HL-60/S4 treated with phorbol 12-myristate 13-acetate at 8.2 ng/mL for 4 days and 3 days (cell line): ENCODE measurements around the gene VSTM2B.
"Not testable (repeated sequence)": the region's sequence is repeated elsewhere in the genome, so short reads cannot be mapped to it uniquely, and the experiment has no call there.

ENCODE experiments used
- in situ Hi-C: fragments of 300-500 bp; cut with MboI; formaldehyde crosslinking; loops from 2 replicates; pipeline ENCODE4 v1.15.0; 2022; ENCODE audit warnings: low sequenced_read_pairs

VSTM2B gene

DNA sequence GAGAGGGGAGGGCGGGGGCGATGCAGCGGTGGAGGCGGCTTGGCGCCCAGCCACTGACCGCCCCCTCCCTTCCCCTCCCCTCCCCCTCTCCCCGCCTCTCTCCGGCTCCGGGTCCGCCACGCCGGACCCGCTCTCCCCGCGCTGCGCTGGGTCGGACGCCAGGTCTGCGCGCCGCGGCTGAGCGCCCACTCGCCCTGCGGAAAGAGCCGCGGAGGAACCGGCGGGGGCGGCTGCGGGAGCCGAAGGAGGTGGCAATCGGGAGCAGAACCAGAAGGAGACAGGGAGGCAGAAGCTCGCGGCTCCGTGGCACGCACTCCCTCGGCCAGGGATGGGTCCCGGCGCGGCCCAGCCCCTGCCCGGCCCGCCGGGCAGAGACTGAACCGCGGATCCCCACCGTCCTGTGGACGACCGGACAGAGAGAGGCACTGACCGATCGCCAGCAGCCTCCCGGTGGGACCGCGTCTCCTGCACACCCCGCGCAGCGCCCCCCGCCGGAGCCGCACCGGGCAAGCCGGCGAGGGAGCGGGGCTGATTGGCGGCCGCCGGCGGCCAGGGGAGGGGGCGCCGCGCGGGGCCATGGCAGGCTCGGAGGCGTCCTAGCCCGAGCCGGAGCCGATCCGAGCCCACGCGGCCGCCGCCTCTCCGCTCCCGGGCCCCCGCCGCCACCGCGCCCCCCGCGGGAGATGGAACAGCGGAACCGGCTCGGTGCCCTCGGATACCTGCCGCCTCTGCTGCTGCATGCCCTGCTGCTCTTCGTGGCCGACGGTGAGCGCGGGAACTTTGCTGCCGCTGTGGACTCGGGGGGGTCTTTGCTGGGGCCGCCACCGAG, at the start of gene VSTM2B:
TSS of gene VSTM2B (plus strand) at position 94 of the 829 bp plus-strand sequence. CDS start at position 684, 590 bp downstream.
- in situ Hi-C loops = no loop called here

DNA sequence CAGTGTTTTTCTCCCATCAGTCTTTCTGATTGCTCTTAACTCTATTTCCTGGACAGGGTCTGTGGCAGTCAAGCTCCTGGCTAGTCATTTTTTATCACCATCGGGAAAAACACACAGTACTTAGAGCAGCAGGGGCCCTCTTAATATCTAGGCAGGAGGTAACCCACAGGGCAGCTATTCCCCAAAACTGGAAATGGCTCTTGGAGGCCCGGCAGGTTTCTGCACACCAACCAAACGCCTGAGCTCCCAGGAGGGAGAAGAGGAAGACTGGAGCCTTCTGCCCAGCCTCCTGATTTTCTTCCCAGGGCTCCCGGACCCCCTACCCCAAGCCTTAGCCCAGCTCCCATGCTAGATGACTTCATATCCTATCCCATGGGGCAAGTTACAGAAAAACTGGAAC, 49.3 kb upstream of the VSTM2B start:
- in situ Hi-C loops = no loop called here

DNA sequence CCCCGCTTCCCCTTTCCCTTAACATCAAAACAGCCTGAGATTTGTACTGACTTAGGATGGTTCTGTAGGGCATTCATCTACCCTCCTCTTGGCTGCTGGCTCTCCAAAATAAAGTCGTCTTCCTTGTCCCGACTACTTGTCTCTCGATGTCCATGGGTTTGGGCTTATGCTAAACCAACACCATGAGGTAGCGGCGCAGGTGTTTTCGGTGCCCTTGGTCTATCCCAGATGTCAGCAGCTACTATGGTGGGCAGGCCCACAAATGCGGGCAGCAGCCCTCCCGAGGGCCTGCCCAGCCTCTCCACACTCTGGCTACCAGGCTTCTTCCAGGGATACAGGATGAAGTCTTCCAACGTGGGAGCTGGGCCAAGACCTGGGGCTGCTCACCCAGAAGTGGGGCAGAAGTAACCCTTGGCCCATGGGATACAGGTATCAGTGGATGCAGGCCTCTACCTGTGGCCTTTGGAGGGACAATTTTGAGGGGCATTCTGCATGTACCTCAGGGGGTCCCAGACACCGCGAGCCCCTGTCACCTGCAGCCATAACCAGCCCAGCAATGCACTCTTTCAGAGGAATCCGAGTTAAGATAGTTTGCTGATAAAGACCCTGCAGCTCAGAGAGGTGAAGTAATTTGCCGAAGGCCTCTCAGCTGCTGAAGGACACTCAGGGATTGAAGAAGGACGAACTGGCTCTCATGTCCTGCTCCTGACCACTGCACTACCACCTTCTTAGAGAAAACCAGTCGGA, 47.8 kb upstream of the VSTM2B start:
- in situ Hi-C loops = no loop called here

DNA sequence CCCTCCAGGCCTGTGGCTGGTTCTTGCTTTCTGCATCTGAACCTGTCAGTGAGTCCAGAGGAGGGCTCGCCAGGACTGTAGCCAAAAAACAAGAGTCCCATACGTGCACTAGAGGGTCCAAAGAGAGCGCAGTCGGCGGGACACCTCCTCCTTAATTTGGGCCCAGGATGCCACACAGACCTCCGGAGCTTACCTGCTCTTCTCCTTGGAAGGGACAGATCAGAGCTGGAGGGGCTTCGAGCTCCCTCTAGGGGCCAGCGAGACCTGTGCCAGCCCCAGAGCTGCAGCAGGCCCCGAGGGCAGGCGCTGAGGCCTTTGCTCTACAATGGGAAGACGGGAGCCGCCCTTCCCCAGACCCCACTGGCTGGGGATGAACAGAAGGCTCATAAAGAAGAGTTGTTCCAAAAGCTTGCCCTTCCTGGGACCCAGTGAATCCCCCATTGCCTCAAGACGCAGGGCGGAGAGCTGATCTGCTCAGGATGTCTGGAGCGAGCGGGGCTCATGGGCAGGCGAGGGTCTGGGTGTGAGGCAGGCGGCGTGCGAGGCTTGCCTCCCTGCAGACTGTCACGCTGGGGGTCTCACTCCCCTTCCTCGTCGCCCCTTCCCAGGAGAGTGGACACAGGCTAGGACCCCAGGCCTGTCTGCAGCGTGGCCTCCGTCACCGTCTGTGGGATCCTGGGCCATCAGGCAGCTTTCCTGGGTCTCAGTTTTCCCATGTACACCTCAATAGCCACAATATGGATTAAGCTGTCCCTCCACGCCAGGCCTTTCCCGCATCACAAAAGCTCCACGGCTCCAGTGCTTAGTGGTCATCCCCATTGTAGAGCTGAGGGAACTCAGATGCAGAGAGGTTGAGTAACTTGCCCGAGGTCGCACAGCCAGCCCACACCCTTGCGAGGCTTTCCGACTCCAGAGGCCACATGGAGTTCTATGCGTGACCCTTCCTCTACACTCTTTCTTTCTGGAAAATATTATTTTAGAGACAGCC, 46.9 kb upstream of the VSTM2B start:
- in situ Hi-C loops = no loop called here

DNA sequence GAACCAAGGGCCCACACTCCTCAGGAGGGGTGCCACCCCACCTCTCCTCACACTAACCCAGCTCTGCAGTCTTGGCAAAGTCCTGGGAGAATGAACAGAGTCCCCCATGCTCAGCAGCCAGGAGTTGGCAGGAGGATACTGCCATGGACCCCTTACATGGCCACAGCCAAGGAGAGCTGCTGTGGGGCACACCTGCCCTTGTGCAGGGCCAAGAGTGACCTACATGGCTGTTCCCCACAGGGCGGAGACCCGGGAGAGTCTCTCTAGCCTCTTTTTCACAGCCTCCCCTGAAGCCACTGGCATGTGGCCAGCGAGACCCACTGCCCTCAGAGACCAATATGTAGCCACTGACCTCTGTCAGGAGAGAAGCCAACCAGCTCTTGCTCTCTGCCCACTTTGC, 45.9 kb upstream of the VSTM2B start:
- in situ Hi-C loops = no loop called here

DNA sequence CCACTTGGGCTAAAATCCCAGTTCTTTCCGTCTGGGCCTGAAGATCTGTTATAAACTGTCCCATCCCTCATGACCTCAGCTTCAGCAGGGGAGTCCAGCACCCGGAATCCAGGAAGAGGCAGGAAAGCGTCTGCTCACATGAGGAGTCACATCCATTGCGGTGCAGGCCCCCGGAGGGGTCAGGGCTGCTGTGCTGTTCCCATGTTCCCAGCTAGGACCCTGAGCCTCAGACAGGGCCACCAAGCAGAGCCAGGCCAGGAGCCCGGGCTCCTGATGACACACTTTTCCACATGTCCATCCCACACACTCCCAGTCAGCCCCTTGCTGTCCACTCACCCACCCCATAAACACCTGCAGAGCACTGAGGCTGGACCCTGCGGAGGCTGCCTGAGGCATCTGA, 45.3 kb upstream of the VSTM2B start:
- in situ Hi-C loops = no loop called here

DNA sequence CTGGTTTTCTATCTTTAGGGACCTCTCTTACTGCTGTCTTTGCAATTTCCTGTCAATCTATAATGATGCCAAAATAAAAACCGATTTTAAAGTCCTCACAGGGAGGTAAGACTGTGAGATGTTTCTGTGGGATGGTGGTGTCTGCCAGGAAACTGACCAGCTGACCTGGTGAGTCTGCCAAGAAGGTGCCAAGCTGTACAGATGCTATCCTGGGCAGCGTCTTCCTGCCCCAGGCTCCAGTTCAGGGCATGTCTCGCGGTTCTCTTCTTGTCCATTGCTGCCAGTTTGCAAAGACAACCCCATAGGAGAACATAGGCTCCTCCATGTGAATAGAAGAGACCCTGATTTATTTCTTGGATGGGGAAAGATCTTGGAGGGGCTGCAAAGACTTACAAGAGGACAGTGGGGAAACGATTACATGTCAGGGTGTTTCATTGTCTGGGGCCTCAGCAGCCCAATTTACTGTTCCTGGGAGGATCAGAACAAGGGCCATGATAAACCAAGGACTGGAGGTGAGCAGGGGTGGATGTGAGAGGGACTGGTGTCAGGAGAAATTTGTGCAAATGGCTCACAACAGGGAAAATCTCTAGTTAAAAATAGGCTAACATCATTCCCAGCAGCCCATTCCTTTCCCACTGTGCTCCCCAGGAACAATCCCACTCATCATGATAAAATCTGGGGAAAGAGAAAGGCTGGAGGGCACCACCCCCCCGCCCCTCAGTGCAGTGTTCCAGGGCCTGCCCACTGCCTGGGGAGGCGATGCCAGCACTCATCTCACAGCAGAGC, 42.7 kb upstream of the VSTM2B start:
- in situ Hi-C loops = no loop called here

DNA sequence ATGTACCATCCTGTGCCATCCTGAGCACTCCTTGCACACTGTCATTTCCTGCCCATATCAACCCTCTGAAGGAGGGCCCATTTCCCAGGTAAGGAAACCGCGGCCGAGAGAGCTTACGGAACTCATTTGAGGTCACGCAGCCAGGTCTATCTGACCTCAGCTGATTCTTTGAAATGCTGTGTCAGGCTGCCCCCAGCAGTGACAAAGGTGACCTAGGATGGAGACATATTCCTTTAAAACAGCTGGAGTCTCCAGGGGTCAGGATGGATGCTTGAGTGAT, 42.2 kb upstream of the VSTM2B start:
- in situ Hi-C loops = no loop called here

DNA sequence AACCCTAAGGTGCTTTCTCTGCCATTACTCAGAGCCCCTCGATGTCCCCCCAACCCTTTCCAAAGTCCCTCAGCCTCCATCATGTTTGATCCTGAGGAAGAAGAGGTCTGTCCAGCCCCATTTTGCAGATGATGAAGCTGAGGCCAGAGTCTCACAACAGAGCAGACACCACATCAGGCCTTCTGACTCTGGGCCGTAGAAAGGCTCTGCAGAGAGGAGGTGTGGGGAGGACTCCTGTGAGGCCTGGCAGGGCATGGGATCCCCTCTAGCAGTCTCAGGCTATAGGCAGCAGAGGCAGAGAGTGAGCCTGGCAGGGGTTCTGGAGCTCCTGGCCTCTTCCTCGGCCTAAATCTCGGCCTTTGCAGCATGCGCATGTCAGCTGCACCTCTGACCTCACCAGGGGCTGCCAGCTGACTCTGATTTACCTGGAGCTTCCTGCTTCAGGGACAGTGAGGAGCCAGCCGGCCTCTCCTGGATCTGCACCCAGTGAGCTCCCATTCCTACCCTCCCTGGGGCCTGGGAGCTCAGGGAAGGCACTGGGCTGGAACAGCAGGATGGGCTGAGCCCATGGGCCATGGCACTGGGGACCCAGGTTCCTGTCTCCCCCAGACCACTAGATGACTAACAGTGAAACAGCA, 41.7 kb upstream of the VSTM2B start:
- in situ Hi-C loops = no loop called here

DNA sequence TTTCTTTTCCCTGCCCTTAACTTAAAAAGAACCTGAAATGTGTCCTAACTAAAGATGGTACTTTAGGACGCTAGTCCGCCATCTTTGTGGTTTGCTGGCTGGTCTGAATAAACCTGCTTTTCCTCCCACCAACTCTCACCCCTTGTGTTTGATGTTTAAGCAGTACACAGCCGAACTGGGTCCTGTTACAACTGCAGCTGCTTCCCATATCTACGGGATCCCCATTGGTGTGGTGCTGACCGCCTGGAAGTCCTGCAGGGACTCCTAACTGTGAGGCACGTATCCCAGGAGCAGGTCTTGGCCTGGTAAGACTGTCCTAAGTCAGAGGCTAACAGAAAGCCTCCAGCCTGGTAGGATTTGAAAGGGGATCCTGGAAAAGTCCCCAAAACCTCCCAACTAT, 40.9 kb upstream of the VSTM2B start:
- in situ Hi-C loops = no loop called here

DNA sequence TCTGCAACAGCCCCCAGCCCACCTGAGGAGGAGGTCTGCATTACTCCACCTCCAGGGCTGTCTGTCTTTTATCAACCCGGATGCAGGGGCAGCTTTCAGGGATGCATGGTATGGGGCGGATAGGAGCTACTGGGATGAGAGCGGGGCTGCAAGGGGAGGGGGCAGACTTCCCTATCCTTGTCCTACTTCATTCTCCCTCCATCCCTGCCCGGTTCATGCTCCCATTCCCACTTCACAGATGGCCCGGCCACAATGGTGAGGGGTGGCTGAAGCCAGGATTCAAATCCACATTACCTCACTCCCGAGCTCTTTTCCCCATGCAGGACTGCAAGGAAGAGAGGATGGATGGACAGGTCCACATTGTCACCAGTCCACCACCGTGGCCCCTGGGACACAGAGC, 40.5 kb upstream of the VSTM2B start:
- in situ Hi-C loops = no loop called here

DNA sequence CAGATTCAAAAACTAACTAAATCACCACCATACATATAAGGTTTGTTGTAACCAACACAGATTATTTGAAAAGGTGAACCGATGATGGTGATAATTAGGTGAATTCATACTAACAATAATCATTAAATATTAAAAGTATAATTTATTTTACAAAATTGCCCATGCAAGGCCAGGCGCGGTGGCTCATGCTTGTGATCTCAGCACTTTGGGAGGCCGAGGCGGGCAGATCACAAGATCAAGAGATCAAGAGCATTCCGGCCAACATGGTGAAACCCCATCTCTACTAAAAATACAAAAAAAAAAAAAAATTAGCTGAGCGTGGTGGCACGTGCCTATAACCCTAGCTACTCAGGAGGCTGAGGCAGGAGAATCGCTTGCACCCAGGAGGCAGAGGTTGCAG, 38.8 kb upstream of the VSTM2B start:
- in situ Hi-C loops = not testable (repeated sequence)

DNA sequence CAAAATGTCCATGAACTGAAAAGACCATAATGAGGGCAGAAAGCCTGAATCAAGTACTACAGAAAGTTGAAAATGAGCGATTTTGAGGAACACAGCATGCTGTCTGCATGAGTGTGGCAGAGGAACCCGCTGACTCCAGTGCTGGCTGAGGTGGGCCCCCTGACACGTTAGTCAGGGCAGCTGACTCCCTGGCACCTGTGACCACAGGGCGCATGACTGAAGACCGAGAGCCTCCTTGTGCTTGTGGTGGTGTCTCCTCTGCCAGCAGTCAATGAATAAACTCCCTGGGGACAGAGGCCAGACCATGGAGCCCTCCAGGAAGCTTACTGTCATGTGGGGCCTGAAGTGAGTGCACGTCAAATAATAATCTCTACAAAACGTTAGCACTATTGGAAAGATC, 38.4 kb upstream of the VSTM2B start:
- in situ Hi-C loops = no loop called here

DNA sequence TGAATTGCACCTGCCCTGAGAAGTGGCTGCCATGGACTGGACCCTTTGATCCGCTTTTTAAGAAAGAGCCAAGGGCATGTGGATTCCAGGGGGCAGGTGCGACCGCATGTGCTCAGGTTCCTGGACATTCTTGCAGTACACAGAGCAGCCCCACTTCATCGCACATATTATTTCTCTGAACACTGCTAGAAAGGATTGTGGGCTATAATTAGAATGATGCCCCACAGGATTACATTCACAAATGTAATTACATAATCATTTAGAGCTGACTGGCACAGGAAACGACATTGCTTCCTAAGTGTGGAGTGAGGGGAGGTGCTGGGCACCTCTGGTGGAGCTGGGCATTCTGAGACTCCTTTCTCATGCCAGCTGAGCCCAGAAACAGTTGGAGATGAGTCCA, 37.5 kb upstream of the VSTM2B start:
- in situ Hi-C loops = no loop called here

DNA sequence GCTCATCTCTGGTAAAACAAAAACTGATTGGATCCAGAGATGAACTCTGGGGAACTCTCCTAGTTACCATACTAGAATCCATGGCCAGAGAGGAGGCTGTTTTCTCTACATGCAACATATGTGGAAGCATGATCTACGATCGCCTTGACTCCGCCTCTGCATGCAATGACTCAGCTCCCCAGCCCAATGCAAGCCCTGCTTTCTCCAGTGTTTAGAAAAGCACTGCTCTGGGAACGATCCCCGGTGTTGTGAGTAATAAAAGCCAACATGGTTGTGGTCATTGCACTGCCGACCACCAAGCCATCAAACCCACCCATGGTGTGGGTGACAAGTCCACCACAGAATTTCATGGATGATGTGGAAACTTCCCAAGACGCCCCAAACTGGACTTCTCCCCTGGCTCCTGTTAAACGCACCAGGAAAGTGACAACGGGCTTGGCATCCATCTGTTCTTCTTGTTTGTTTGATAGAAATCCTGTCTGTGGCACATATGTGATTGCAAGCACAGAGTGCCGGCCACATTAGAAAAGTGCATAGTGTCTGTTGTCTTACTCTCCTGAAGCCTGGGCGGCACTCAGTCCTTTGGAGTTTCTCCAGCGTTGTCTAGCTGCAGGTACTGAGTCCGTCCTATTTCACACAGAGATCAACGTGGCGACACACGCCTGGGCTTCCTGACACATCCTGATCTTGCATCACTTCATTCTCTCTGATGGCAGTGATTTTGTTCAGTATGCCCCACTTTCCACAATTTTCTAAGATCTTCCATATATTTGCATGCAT, 36.4 kb upstream of the VSTM2B start:
- in situ Hi-C loops = no loop called here

DNA sequence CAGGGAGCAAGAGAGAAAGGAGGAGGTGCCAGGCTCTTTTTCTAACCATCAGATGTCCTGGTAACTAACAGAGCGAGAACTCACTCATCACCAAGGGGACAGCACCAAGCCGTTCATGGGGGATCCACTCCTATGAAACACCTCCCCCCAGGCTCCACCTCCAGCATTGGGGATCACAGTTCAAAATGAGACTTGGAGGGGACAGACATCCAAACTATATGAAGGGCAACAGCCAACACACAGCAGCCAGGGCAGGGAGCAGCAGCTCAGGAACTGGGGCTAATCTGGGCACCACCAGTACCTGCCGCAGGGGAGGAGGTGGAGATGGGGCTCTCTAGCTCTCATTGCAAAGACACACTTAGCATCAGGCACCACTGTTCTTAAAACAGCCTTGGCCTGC, 34.3 kb upstream of the VSTM2B start:
- in situ Hi-C loops = no loop called here

DNA sequence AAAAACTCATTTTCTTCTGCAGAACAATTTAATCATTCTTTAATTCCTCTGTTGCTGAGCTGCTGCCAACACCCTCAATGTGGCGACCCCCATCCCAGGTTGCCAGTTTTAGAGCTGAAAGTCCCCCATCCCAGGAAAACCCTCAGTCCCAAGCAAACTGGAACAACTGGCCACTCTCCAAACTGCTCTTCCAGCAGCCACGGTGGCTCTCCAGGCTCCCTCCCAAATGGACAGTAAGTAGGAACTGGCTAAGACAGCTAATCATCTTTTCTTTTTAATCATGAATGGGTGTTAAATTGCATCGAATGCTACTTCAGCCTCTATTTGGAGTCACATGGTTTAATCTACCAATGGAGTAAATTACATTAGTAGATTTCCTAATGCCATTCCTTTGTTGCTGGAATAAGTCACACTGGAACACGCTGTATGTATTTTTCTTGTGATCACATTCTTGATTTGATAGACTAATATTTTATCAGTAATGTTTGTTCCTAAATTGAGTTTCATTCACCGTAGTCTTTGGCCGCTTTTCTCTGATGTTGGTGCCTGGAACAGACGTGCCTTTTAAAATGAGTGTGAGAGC, 33.7 kb upstream of the VSTM2B start:
- in situ Hi-C loops = no loop called here

DNA sequence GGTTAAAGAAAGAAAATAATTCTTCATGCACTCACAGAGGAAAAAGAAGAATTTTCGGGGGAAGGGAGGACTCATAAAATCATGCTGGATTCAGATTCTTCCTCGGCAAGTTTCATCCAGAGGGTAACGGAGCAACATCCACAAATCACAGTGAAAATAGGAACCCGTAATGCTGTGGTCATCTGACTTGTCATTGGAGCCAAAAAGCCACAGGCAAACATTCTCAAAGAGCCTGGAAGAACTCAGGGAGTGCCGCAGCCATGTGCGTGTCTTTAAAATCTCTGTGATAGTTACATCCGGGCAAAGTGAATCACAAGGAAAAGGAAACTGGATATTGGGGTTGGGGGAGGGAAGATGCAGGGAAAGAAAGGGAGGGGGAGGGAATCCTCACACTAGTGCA, 33.0 kb upstream of the VSTM2B start:
- in situ Hi-C loops = no loop called here

DNA sequence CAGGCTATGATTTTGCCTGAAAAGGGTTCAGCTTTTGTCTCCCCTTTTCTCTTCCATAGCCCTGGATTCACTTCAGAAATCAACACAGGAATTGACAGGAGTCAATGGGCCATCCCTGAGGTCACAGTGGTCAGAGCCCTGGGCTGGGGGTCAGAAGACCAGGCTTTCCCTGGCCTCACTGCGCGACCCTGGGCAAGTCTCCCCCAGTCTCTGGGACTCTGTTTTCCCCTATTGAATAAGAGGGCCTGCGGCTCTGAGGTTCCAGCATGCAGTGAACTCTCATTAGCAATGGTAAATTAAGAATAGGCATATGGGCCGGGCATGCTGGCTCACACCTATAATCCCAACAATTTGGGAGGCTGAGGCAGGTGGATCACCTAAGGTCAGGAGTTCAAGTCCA, 30.7 kb upstream of the VSTM2B start:
- in situ Hi-C loops = no loop called here
